Tibial artery (tissue), 4 donors: ENCODE results near the gene CCR9.

Source experiments
- DNase-seq, 2 donors: peaks; one replicate each; pipeline ENCODE4 v3.0.0-alpha.2; 2019
- H3K27ac ChIP-seq, 2 donors: fragments of 200-600 bp; sonication (generic) in 1 of 2; 1 replicate in 1 of 2; 2 replicates in 1 of 2; pipeline ENCODE4 v1.5.1; 2018 to 2019; ENCODE audit warnings: mild to moderate bottlenecking in 1 of 2
- H3K27me3 ChIP-seq, 2 donors: fragments of 200-600 bp; sonication (generic) in 1 of 2; one replicate each; pipeline versions ENCODE4 v1.5.1 to v1.6.0; 2016 to 2019
- H3K36me3 ChIP-seq, 3 donors: fragments of 200-600 bp; sonication (generic) in 2 of 3; one replicate each; pipeline ENCODE4 v1.5.1; 2016 to 2019; ENCODE audit warnings: mild to moderate bottlenecking in 2 of 3
- H3K4me1 ChIP-seq, 4 donors: fragments of 200-600 bp; sonication (generic) in 2 of 4; 1 replicate in 3 of 4; 2 replicates in 1 of 4; pipeline ENCODE4 v1.5.1; 2016 to 2019
- H3K4me3 ChIP-seq, 2 donors: fragments of 200-600 bp; sonication (generic) in 1 of 2; 1 replicate in 1 of 2; 2 replicates in 1 of 2; pipeline ENCODE4 v1.5.1; 2018 to 2019; ENCODE audit warnings: mild to moderate bottlenecking in 2 of 2
- H3K9me3 ChIP-seq, 3 donors: fragments of 200-600 bp; sonication (generic) in 1 of 3; one replicate each; pipeline ENCODE4 v1.5.1; 2016 to 2019
- CTCF ChIP-seq, 2 experiments: fragments of 200-600 bp in 1 of 2; fragments of 450-650 bp in 1 of 2; IDR thresholded peaks; one replicate each; pipeline ENCODE4 v1.5.1; 2017 to 2019; ENCODE audit warnings: antibody characterized with exemption in 2 of 2, mild to moderate bottlenecking in 1 of 2, moderate library complexity in 1 of 2
- intact Hi-C: fragments of 100-400 bp; cut with DNase I; formaldehyde crosslinking; loops from one replicate; pipeline ENCODE4 v1.15.0; 2023; ENCODE audit warnings: low total_unique reads

The CCR9 gene

GRCh38 chr3:45938864-45939263, 52.5 kb downstream of the CCR9 start:
- Histone ChIP-seq H3K36me3 (peaks cover 28 to 76% (median 51%) of the 10 kb centered on the region in 3 donors), H3K27ac (no peak overlapping the region), H3K4me1 (peaks cover 0 to 12% (median 4%) of the 10 kb centered on the region in 4 donors), H3K27me3 (no peaks in the 10 kb centered on the region), H3K4me3 (no peak overlapping the region), H3K9me3 (no peaks in the 10 kb centered on the region)
- TF ChIP-seq CTCF (IDR thresholded peaks at IDR 0.05): peak; percentile 88
- peak; percentile 87 to 90 for DNase-seq
- intact Hi-C loops: no loop called here

DNA sequence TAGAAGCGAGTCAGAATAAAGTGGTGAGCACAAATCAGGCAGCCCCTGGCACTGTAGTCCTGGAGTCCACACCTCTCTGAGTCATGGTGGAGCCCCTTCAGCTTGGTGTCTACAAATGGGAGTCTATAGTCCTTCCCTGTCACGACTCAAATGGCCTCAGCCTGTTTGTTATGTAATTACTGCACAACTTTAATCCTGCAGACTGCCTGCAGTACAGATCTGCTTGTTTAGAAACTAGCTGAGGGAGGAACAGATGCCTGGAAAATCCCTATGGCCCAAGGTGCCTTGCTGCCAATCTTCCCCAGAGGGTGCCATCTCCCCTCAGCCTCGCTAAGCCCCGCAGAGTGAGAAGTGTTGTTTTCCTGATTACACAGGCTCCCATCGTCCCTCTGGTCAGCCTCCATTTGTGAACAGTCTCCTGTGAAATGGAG, 53.0 kb downstream of the CCR9 start:
- H3K27ac ChIP-seq: no peak overlapping the region
- H3K36me3 ChIP-seq: peaks cover 24 to 71% (median 49%) of the 10 kb centered on the region in 3 donors
- intact Hi-C loops: no loop called here

GRCh38 chr3:45940004-45940780, 53.8 kb downstream of the CCR9 start:
- H3K27ac ChIP-seq: no peak overlapping the region
- peaks cover 15 to 65% (median 49%) of the 10 kb centered on the region in 3 donors for H3K36me3 ChIP-seq
- TF ChIP-seq CTCF (IDR thresholded peaks at IDR 0.05): no peak
- peaks cover 0 to 12% (median 4%) of the 10 kb centered on the region in 4 donors for H3K4me1 ChIP-seq
- H3K9me3 ChIP-seq: no peaks in the 10 kb centered on the region
- H3K27me3 ChIP-seq: no peaks in the 10 kb centered on the region
- H3K4me3 ChIP-seq: no peak overlapping the region
- DNase-seq: peak in 1 of 2 donors; percentile 34
- intact Hi-C loops: loop anchor here (2.0 kb wide), 1 partner anchor 137 kb away; no protein-coding TSS in a partner anchor

More for the DNA sequence above, 53.0 kb downstream of the CCR9 start:
- Histone ChIP-seq H3K27me3 (no peaks in the 10 kb centered on the region), H3K4me3 (no peak overlapping the region), H3K4me1 (peaks cover 0 to 12% (median 4%) of the 10 kb centered on the region in 4 donors), H3K9me3 (no peaks in the 10 kb centered on the region)
- no peak for TF ChIP-seq CTCF (IDR thresholded peaks at IDR 0.05)
- peak in 1 of 2 donors; percentile 51 for DNase-seq

- Histone ChIP-seq H3K36me3 (peaks cover 11 to 65% (median 49%) of the 10 kb centered on the region in 3 donors), H3K4me3 (no peak overlapping the region), H3K9me3 (no peaks in the 10 kb centered on the region), H3K27me3 (no peaks in the 10 kb centered on the region), H3K4me1 (peaks cover 0 to 12% (median 4%) of the 10 kb centered on the region in 4 donors), H3K27ac (no peak overlapping the region)
- intact Hi-C loops: loop anchor here (2.0 kb wide), 1 partner anchor 136 kb away; no protein-coding TSS in a partner anchor
- no peak for TF ChIP-seq CTCF (IDR thresholded peaks at IDR 0.05)
- peak in 1 of 2 donors; percentile 23 for DNase-seq
These were observed 54.5 kb downstream of the CCR9 start for GRCh38 chr3:45940781-45941365.

- no peak overlapping the region for H3K4me3 ChIP-seq
- DNase-seq: peak in 1 of 2 donors; percentile 61
- H3K9me3 ChIP-seq: no peaks in the 10 kb centered on the region
- no peak for TF ChIP-seq CTCF (IDR thresholded peaks at IDR 0.05)
- peaks cover 0 to 12% (median 4%) of the 10 kb centered on the region in 4 donors for H3K4me1 ChIP-seq
- no peaks in the 10 kb centered on the region for H3K27me3 ChIP-seq
- H3K36me3 ChIP-seq: peaks cover 20 to 65% (median 49%) of the 10 kb centered on the region in 3 donors
- intact Hi-C loops: no loop called here
- H3K27ac ChIP-seq: no peak overlapping the region
These were observed 55.9 kb downstream of the CCR9 start for GRCh38 chr3:45942051-45942825.
